WTC11 (cell line): ENCODE results near the gene SGF29.

Source experiments
- ELF4 ChIP-seq: sonication (generic); formaldehyde crosslinking; IDR thresholded peaks from 2 replicates; pipeline ENCODE4 v1.8.1; 2022; ENCODE audit warnings: low read depth, mild to moderate bottlenecking, moderate library complexity, missing genetic modification reagents
- GRHL2 ChIP-seq: fragments of 250-450 bp; sonication (Bioruptor Pico); IDR thresholded peaks from 2 replicates; pipeline ENCODE4 v1.8.0; 2022; ENCODE audit warnings: mild to moderate bottlenecking, moderate library complexity; ENCODE audit not compliant: insufficient replicate concordance, severe bottlenecking
- NR2C2 ChIP-seq: sonication (generic); formaldehyde crosslinking; IDR thresholded peaks from 2 replicates; pipeline ENCODE4 v1.8.0; 2022; ENCODE audit warnings: mild to moderate bottlenecking, missing genetic modification reagents
- NR3C1 ChIP-seq: sonication (generic); formaldehyde crosslinking; conservative IDR thresholded peaks from 2 replicates; pipeline ENCODE4 v1.8.1; 2023; ENCODE audit warnings: low read depth, mild to moderate bottlenecking, missing genetic modification reagents
- ZNF532 ChIP-seq: fragments of 250-450 bp; sonication (Bioruptor Pico); IDR thresholded peaks from 2 replicates; pipeline ENCODE4 v1.9.0; 2021; ENCODE audit warnings: mild to moderate bottlenecking, borderline replicate concordance
- TF ChIP-seq, protein P1 (sequence below): fragments of 200-600 bp; IDR thresholded peaks from 2 replicates; pipeline ENCODE4 v1.8.0; 2022; ENCODE audit warnings: antibody characterized with exemption

DNA sequence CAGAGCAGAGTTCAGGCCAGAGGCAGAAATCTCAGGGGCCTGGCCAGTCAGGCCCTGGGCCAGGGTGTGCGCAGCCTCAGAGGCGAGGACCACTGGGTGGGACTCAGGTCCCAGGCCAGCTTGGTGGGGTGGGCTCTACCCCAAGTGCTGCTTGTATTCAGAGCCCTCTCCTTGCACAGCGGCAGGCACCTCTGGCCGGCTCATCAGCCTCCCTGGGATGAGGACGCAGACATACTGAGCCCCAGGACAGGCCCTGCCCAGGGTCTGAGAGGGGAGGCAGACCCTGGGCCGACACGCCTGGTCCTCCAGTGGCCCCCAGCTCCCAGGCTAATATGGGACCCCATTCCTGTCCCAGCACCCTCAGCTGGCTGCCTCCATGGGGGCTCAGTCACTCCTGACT lies 39.5 kb upstream of the SGF29 start:
- TF ChIP-seq, protein P1, sequence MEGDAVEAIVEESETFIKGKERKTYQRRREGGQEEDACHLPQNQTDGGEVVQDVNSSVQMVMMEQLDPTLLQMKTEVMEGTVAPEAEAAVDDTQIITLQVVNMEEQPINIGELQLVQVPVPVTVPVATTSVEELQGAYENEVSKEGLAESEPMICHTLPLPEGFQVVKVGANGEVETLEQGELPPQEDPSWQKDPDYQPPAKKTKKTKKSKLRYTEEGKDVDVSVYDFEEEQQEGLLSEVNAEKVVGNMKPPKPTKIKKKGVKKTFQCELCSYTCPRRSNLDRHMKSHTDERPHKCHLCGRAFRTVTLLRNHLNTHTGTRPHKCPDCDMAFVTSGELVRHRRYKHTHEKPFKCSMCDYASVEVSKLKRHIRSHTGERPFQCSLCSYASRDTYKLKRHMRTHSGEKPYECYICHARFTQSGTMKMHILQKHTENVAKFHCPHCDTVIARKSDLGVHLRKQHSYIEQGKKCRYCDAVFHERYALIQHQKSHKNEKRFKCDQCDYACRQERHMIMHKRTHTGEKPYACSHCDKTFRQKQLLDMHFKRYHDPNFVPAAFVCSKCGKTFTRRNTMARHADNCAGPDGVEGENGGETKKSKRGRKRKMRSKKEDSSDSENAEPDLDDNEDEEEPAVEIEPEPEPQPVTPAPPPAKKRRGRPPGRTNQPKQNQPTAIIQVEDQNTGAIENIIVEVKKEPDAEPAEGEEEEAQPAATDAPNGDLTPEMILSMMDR, result no peak
- TF ChIP-seq GRHL2 (CRISPR knock-in tag), result no peak
- no peak for TF ChIP-seq ELF4
- TF ChIP-seq NR3C1 (CRISPR knock-in tag), result no peak
- TF ChIP-seq NR2C2 (CRISPR knock-in tag), result no peak
- no peak for TF ChIP-seq ZNF532 (CRISPR knock-in tag)
